Adrenal gland (tissue), 12 donors: Measurements from ENCODE around the gene FOLR1. TPM values are rescaled to one million over a fixed set of nuclear protein-coding genes. Genes with fewer than 3 reads are reported as not detected.
A peak's percentile ranks its signal among the peaks of the same experiment; 100 is the strongest.

Experiments
- DNase-seq, 7 donors: peaks; one replicate each; pipeline ENCODE4 v3.0.0-alpha.2; 2019 to 2020
- H3K27ac ChIP-seq, 5 donors: fragments of 200-600 bp; sonication (generic) in 4 of 5; 1 replicate in 3 of 5; 2 replicates in 2 of 5; pipeline versions ENCODE4 v1.5.1 to v1.8.0; 2016 to 2020; ENCODE audit warnings: mild to moderate bottlenecking in 1 of 5
- H3K27me3 ChIP-seq: fragments of 200-600 bp; 2 replicates; pipeline ENCODE4 v1.8.0; 2021
- H3K36me3 ChIP-seq, 2 donors: fragments of 200-600 bp; replicated peaks in 1 of 2; 1 replicate in 1 of 2; 2 replicates in 1 of 2; pipeline versions ENCODE4 v1.5.1 to v1.8.0; 2018 to 2022
- H3K4me1 ChIP-seq, 2 donors: fragments of 200-600 bp; replicated peaks in 1 of 2; 1 replicate in 1 of 2; 2 replicates in 1 of 2; pipeline versions ENCODE4 v1.5.1 to v1.8.0; 2018 to 2021
- H3K4me3 ChIP-seq, 4 donors: fragments of 200-600 bp; sonication (generic) in 3 of 4; one replicate each; pipeline ENCODE4 v1.5.1; 2016 to 2018
- H3K9me3 ChIP-seq, 3 donors: fragments of 200-600 bp; sonication (generic) in 1 of 3; replicated peaks in 1 of 3; 1 replicate in 2 of 3; 2 replicates in 1 of 3; pipeline versions ENCODE4 v1.5.1 to v1.8.0; 2016 to 2021
- CTCF ChIP-seq, 6 experiments: fragments of 450-650 bp in 4 of 6; fragments of 200-600 bp in 2 of 6; sonication (generic) in 1 of 6; IDR thresholded peaks; 1 replicate in 5 of 6; 2 replicates in 1 of 6; pipeline versions ENCODE4 v1.5.1 to v1.8.0; 2016 to 2021; ENCODE audit warnings: antibody characterized with exemption in 6 of 6, mild to moderate bottlenecking in 2 of 6, moderate library complexity in 1 of 6
- POLR2A ChIP-seq, 2 donors: fragments of 450-650 bp; IDR thresholded peaks; one replicate each; pipeline ENCODE4 v1.6.1; 2017; ENCODE audit warnings: antibody characterized with exemption in 2 of 2, mild to moderate bottlenecking in 2 of 2, moderate library complexity in 1 of 2
- WGBS, 4 donors: extraction: QIAGEN DNeasy Blood & Tissue Kit in 2 of 4; methylation state at CpG; one replicate each; pipeline versions ENCODE4 v1.1.5 to v1.1.7; 2013 to 2017; 5-methylcytosine and 5-hydroxymethylcytosine counted together
- intact Hi-C, 2 donors: fragments of 100-400 bp; cut with DNase I; formaldehyde crosslinking; loops; one replicate each; pipeline versions ENCODE4 v1.14.1 to v1.15.0; 2022 to 2023
- polyA plus RNA-seq, 3 donors: library from polyadenylated mRNA; stranded (reverse); fragments of 200-250 nt in 2 of 3; fragments of 350-450 nt in 1 of 3; fragmentation: Illumina TruSeq in 1 of 3; extraction: RNeasy Lipid Tissue Mini Kit (QIAGEN cat#74804) in 1 of 3; gene quantifications; one replicate each; pipeline ENCODE4 v1.2.3, GENCODE V29; 2013 to 2014
- total RNA-seq, 9 donors: library from RNA; depleted of rRNA in 4 of 9; stranded (reverse); fragments of >200 nt in 4 of 9; fragments of 120-200 nt in 1 of 9; fragmentation: NEBNext Ultra II Directional in 1 of 9; extraction: Animal tissue kit (Norgen Biotek cat#: 25700) in 1 of 9; gene quantifications; one replicate each; pipeline versions ENCODE4 v1.1.0 to v1.2.4, GENCODE V29; 2013 to 2023
- donor health status: healthy with polysubstance abuse.
- donor health status: Bipolar disorder and iron deficiency.
- donor health status: DM: yes; HTN: yes; CAD: no.
- donor health status: DM: no; HTN: no; CAD: no.
- donor health status: DM: no; HTN: no; CAD: no.
- donor health status: DM: yes; HTN: yes; CAD: no.

The FOLR1 gene
- total and polyA plus RNA-seq, 12 donors, result 0.57 to 7.2 (median 1.4) TPM

- WGBS, 4 donors, result 75 to 89% (median 80%) methylated on average over 3 of the region's 3 CpGs
- Histone ChIP-seq H3K9me3 (no peaks in the 10 kb centered on the region), H3K27me3 (no peaks in the 10 kb centered on the region), H3K4me1 (peaks cover 8 to 23% of the 10 kb centered on the region in 2 donors), H3K4me3 (no peak overlapping the region), H3K27ac (no peak overlapping the region), H3K36me3 (peaks cover 0 to 82% of the 10 kb centered on the region in 2 donors)
- TF ChIP-seq CTCF (IDR thresholded peaks at IDR 0.05), result no peak
- TF ChIP-seq POLR2A (IDR thresholded peaks at IDR 0.05), result no peak
- no peak for DNase-seq
- intact Hi-C loops, result loop anchor here in 1 of 2 donors (10.0 kb wide), 1 partner anchor 220 kb away; no protein-coding TSS in a partner anchor
Measured at GRCh38 chr11:72234514-72234830, 42.5 kb downstream of the FOLR1 start.

- Histone ChIP-seq H3K9me3 (no peaks in the 10 kb centered on the region), H3K4me3 (no peak overlapping the region), H3K4me1 (peaks cover 13 to 26% of the 10 kb centered on the region in 2 donors), H3K36me3 (peaks cover 0 to 78% of the 10 kb centered on the region in 2 donors), H3K27ac (no peak overlapping the region), H3K27me3 (no peaks in the 10 kb centered on the region)
- peak in 1 of 7 donors; percentile 45 for DNase-seq
- no peak for TF ChIP-seq POLR2A (IDR thresholded peaks at IDR 0.05)
- no peak for TF ChIP-seq CTCF (IDR thresholded peaks at IDR 0.05)
- intact Hi-C loops, result loop anchor here in 1 of 2 donors (10.0 kb wide), 1 partner anchor 220 kb away; no protein-coding TSS in a partner anchor
- 86 to 96% (median 93%) methylated on average over 3 to 4 of the region's 4 CpGs for WGBS, 4 donors
Measured at GRCh38 chr11:72234920-72235319, 43.0 kb downstream of the FOLR1 start.

DNA sequence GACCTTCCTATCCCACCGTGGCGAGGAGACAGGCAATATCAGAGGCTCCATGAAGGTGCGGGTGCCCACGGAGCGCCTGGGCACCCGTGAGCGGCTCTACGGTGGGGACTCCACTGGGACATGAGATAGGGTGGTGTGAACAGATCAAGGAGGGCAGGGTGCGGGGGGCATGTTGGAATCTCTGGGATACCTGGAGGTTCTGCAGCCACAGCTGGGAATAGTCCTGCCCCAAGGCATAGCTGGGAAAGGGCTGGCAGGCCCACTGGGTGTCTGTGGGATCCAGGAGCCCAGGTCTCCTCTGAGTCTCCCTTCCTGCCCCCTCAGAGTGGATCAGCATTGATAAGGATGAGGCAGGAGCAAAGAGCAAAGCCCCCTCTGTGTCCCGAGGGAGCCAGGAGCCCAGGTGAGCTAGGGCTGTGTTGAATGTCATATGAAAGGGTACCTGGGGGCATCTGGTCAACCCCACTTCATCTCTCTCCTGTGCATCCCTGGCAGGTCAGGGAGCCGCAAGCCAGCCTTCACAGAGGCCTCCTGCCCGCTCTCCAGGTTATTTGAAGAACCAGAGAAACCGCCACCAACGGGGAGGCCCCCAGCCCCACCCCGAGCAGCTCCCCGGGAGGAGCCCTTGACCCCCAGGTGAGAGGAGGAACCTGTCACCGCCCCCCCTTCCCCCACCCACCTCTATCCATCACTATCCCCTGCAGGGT is 43.6 kb downstream of the FOLR1 start:
- DNase-seq, result peak in 1 of 7 donors; percentile 50
- TF ChIP-seq POLR2A (IDR thresholded peaks at IDR 0.05) (no peak), CTCF (IDR thresholded peaks at IDR 0.05) (no peak)

GRCh38 chr11:72236083-72236697 is 44.2 kb downstream of the FOLR1 start:
- H3K27ac ChIP-seq, result no peak overlapping the region
- WGBS, 4 donors, result 63 to 71% (median 70%) methylated on average over 3 to 4 of the region's 4 CpGs
- no peak for TF ChIP-seq POLR2A (IDR thresholded peaks at IDR 0.05)
- no peak for TF ChIP-seq CTCF (IDR thresholded peaks at IDR 0.05)
- intact Hi-C loops, result loop anchor here in 1 of 2 donors (10.0 kb wide), 1 partner anchor 221 kb away; no protein-coding TSS in a partner anchor
- peaks cover 0 to 65% of the 10 kb centered on the region in 2 donors for H3K36me3 ChIP-seq
- H3K4me1 ChIP-seq, result peaks cover 21 to 35% of the 10 kb centered on the region in 2 donors
- peak in 1 of 7 donors; percentile 54 for DNase-seq
- no peaks in the 10 kb centered on the region for H3K27me3 ChIP-seq
- no peak overlapping the region for H3K4me3 ChIP-seq
- no peaks in the 10 kb centered on the region for H3K9me3 ChIP-seq

More for the DNA sequence above, 43.6 kb downstream of the FOLR1 start:
- Histone ChIP-seq H3K36me3 (peaks cover 0 to 72% of the 10 kb centered on the region in 2 donors), H3K9me3 (no peaks in the 10 kb centered on the region), H3K4me1 (peaks cover 19 to 31% of the 10 kb centered on the region in 2 donors), H3K4me3 (no peak overlapping the region), H3K27me3 (no peaks in the 10 kb centered on the region), H3K27ac (no peak overlapping the region)
- 89 to 95% (median 91%) methylated on average over 11 to 17 of the region's 17 CpGs for WGBS, 4 donors
- intact Hi-C loops, result loop anchor here in 1 of 2 donors (10.0 kb wide), 1 partner anchor 221 kb away; no protein-coding TSS in a partner anchor
